Measurements from ENCODE around the gene FBXO4.

FBXO4 gene

DNA sequence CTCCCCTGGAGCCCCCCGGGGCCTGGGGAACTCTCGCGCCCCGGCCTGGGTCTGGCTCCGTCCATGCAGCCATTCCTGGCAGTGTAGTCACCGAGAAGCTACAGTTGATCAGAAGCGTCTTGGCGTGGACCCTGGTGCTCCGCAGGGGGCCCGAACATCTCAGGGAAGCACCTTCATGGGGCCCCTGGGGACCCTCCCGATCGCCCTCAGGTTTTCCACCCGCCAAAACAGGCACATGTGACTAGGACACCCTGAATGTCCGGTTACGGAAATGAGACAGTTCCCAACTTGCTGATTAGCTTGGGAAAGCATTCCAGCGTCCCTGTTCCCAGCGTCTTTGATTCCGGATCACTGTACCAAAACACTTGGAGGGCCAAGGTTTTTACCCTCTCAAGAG lies 472 bp downstream of the FBXO4 start (continued):
- TF ChIP-seq, protein P1, sequence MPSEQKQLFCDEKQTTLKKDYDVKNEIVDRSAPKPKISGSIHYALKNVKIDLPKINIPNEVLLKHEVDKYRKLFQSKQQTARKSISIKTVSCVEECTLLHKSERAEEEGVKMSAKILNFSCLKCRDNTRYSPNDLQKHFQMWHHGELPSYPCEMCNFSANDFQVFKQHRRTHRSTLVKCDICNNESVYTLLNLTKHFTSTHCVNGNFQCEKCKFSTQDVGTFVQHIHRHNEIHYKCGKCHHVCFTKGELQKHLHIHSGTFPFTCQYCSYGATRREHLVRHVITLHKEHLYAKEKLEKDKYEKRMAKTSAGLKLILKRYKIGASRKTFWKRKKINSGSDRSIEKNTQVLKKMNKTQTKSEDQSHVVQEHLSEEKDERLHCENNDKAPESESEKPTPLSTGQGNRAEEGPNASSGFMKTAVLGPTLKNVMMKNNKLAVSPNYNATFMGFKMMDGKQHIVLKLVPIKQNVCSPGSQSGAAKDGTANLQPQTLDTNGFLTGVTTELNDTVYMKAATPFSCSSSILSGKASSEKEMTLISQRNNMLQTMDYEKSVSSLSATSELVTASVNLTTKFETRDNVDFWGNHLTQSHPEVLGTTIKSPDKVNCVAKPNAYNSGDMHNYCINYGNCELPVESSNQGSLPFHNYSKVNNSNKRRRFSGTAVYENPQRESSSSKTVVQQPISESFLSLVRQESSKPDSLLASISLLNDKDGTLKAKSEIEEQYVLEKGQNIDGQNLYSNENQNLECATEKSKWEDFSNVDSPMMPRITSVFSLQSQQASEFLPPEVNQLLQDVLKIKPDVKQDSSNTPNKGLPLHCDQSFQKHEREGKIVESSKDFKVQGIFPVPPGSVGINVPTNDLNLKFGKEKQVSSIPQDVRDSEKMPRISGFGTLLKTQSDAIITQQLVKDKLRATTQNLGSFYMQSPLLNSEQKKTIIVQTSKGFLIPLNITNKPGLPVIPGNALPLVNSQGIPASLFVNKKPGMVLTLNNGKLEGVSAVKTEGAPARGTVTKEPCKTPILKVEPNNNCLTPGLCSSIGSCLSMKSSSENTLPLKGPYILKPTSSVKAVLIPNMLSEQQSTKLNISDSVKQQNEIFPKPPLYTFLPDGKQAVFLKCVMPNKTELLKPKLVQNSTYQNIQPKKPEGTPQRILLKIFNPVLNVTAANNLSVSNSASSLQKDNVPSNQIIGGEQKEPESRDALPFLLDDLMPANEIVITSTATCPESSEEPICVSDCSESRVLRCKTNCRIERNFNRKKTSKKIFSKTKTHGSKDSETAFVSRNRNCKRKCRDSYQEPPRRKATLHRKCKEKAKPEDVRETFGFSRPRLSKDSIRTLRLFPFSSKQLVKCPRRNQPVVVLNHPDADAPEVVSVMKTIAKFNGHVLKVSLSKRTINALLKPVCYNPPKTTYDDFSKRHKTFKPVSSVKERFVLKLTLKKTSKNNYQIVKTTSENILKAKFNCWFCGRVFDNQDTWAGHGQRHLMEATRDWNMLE (tag by site-specific recombination; conservative IDR thresholded peaks at IDR 0.05; ENCODE audit: low read depth), result peak; percentile 19; the same call in 1 of the 2 replicates
- TF ChIP-seq ZNF133 (tag by site-specific recombination; IDR thresholded peaks at IDR 0.05) (no peak), ZNF391 (tag by site-specific recombination; IDR thresholded peaks at IDR 0.05; ENCODE audit: borderline replicate concordance, low read depth) (peak; percentile 16; the same call in 1 of the 2 replicates), ZNF335 (tag by site-specific recombination; conservative IDR thresholded peaks at IDR 0.05) (peak; percentile 68), BCL11A (tag by site-specific recombination; IDR thresholded peaks at IDR 0.05; ENCODE audit: low read depth) (no peak), MYNN (tag by site-specific recombination; IDR thresholded peaks at IDR 0.05; ENCODE audit: borderline replicate concordance) (no peak), YY1 (tag by site-specific recombination; IDR thresholded peaks at IDR 0.05) (0 out of 2 replicates have a peak, but pooled peaks have one; percentile 4)

- ChIA-PET CTCF (interaction anchor here (0.7 kb wide), 1 partner anchor 52 kb away, joined by 3 read pairs; no protein-coding TSS in a partner anchor), POLR2A (no interaction called here)
Measured at GRCh38 chr5:41927604-41928003, 2.5 kb downstream of the FBXO4 start.

More at GRCh38 chr5:41927604-41928003, 2.5 kb downstream of the FBXO4 start:
- peaks cover 3% of the 10 kb centered on the region; the same call in 1 of the 2 replicates for H3K4me1 ChIP-seq (ENCODE audit: control insufficient read depth, insufficient read depth, low read length)
- peaks cover 3 to 7% of the 10 kb centered on the region in 2 experiments; a peak in 1 of 3 replicates for H3K36me3 ChIP-seq (ENCODE audit: control insufficient read depth in 2 of 2, insufficient read depth in 1 of 2, low read length in 2 of 2)
- no peak overlapping the region for H3K4me3 ChIP-seq (ENCODE audit: low read depth, low read length)
- no peaks in the 10 kb centered on the region for H3K9me3 ChIP-seq (ENCODE audit: control insufficient read depth, insufficient read depth, low read depth, low read length)
- H3K27ac ChIP-seq (ENCODE audit: extremely low read depth, low read depth, low read length), result no peak overlapping the region
- TF ChIP-seq ZNF791 (tag by site-specific recombination; IDR thresholded peaks at IDR 0.05), result no peak
- TF ChIP-seq ZNF184 (tag by site-specific recombination; IDR thresholded peaks at IDR 0.05), result no peak
- TF ChIP-seq ZNF248 (tag by site-specific recombination; IDR thresholded peaks at IDR 0.05), result no peak
- no peak for TF ChIP-seq ZNF639 (tag by site-specific recombination; IDR thresholded peaks at IDR 0.05)
- no peak for TF ChIP-seq BCL11B (tag by site-specific recombination; IDR thresholded peaks at IDR 0.05; ENCODE audit: low read depth)
- TF ChIP-seq HOXA7 (CRISPR knock-in tag; IDR thresholded peaks at IDR 0.05; ENCODE audit: borderline replicate concordance), result no peak
- TF ChIP-seq ZNF223 (tag by site-specific recombination; IDR thresholded peaks at IDR 0.05), result no peak
- TF ChIP-seq ZBTB26 (tag by site-specific recombination; optimal IDR thresholded peaks at IDR 0.05), result no peak
- TF ChIP-seq MYNN (tag by site-specific recombination; IDR thresholded peaks at IDR 0.05; ENCODE audit: borderline replicate concordance), result no peak
- TF ChIP-seq, protein P2, sequence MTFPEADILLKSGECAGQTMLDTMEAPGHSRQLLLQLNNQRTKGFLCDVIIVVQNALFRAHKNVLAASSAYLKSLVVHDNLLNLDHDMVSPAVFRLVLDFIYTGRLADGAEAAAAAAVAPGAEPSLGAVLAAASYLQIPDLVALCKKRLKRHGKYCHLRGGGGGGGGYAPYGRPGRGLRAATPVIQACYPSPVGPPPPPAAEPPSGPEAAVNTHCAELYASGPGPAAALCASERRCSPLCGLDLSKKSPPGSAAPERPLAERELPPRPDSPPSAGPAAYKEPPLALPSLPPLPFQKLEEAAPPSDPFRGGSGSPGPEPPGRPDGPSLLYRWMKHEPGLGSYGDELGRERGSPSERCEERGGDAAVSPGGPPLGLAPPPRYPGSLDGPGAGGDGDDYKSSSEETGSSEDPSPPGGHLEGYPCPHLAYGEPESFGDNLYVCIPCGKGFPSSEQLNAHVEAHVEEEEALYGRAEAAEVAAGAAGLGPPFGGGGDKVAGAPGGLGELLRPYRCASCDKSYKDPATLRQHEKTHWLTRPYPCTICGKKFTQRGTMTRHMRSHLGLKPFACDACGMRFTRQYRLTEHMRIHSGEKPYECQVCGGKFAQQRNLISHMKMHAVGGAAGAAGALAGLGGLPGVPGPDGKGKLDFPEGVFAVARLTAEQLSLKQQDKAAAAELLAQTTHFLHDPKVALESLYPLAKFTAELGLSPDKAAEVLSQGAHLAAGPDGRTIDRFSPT (tag by site-specific recombination; IDR thresholded peaks at IDR 0.05), result no peak
- TF ChIP-seq ZNF132 (tag by site-specific recombination; IDR thresholded peaks at IDR 0.05; ENCODE audit: borderline replicate concordance), result no peak
- TF ChIP-seq ZNF16 (tag by site-specific recombination; IDR thresholded peaks at IDR 0.05; ENCODE audit: low read depth), result no peak

Measured in HEK293 (cell line).